HCT116 (cell line): Measurements from ENCODE around the gene ASCC1. TPM values are rescaled to one million over a fixed set of nuclear protein-coding genes. Genes with fewer than 3 reads are reported as not detected.

ENCODE experiments used
- ATAC-seq: fragments of 200-7000 bp; cut with Tn5 transposase; 2 replicates; pipeline ENCODE4 v1.9.1; 2020; ENCODE audit warnings: mild to moderate bottlenecking, moderate library complexity
- BruUV-seq: library from RNA; stranded (reverse); fragments of 400-500 nt; replicated peaks from 2 replicates; lab custom pipeline; 2021; lab: Mats Ljungman, UMichigan
- CTCF ChIA-PET: fragments of 300-600 bp; sonication (Branson Sonifier 250); formaldehyde crosslinking; loops from one replicate; lab custom pipeline; 2021; ENCODE audit warnings: antibody characterized with exemption; lab: Charles Lee
- POLR2A ChIA-PET: fragments of 300-600, 350-600 bp; sonication (Branson Sonifier 250); formaldehyde crosslinking; loops from one replicate; lab custom pipeline; 2021; ENCODE audit warnings: antibody characterized with exemption; lab: Charles Lee
- RAD21 ChIA-PET, 2 experiments: fragments of 300-600 bp; sonication (Branson Sonifier 250); formaldehyde crosslinking; loops; one replicate each; lab custom pipeline; 2023; ENCODE audit warnings: low total read pairs in 2 of 2; ENCODE audit not compliant: uncharacterized antibody in 2 of 2, unreplicated experiment in 2 of 2, low non-redundant PET in 1 of 2; lab: Charles Lee
- DNase-seq: peaks from one replicate; pipeline ENCODE4 v3.0.0-alpha.2; 2010; ENCODE audit warnings: low read depth, low spot score
- H2AFZ ChIP-seq: fragments of 200-600 bp; shearing (Covaris generic), sonication (generic); 2 replicates; pipeline ENCODE4 v1.6.1; 2017; ENCODE audit warnings: low read depth, mixed run types, mixed read lengths, antibody characterized with exemption, low read length; ENCODE audit not compliant: poor library complexity, severe bottlenecking
- H3K27ac ChIP-seq: 2 replicates; pipeline ENCODE4 v1.5.1; 2012; ENCODE audit warnings: low read depth, low read length
- H3K27me3 ChIP-seq: fragments of 200-600 bp; sonication (generic); 2 replicates; pipeline ENCODE4 v1.6.1; 2016; ENCODE audit warnings: mixed run types, low read length, mixed read lengths; ENCODE audit not compliant: insufficient read depth
- H3K36me3 ChIP-seq, 2 experiments: fragments of 200-500 bp in 1 of 2; fragments of 200-600 bp in 1 of 2; sonication (Bioruptor generic) in 1 of 2; sonication (generic) in 1 of 2; 2 replicates each; pipeline versions ENCODE4 v1.5.1 to v1.6.1; 2014 to 2016; ENCODE audit warnings: low read length in 2 of 2, inconsistent platforms in 1 of 2, mixed read lengths in 1 of 2, mixed run types in 1 of 2; ENCODE audit not compliant: insufficient read depth in 2 of 2, control insufficient read depth in 1 of 2
- H3K4me1 ChIP-seq, 2 experiments: fragments of 200-600 bp in 1 of 2; sonication (generic) in 1 of 2; 2 replicates each; pipeline versions ENCODE4 v1.5.1 to v1.6.1; 2012 to 2017; ENCODE audit warnings: low read length in 2 of 2, inconsistent platforms in 1 of 2, mild to moderate bottlenecking in 1 of 2, mixed read lengths in 1 of 2, mixed run types in 1 of 2, moderate library complexity in 1 of 2; ENCODE audit not compliant: insufficient read depth in 2 of 2, control insufficient read depth in 1 of 2
- H3K4me2 ChIP-seq: fragments of 200-600 bp; sonication (generic); 2 replicates; pipeline ENCODE4 v1.6.1; 2017; ENCODE audit warnings: mixed run types, low read length, mixed read lengths
- H3K4me3 ChIP-seq, 2 experiments: fragments of 200-600 bp in 1 of 2; sonication (generic) in 1 of 2; replicated peaks in 1 of 2; 2 replicates each; pipeline ENCODE4 v1.5.1; 2011 to 2016; ENCODE audit warnings: low read length in 2 of 2, control low read depth in 1 of 2, low read depth in 1 of 2, mild to moderate bottlenecking in 1 of 2, mixed read lengths in 1 of 2, mixed run types in 1 of 2
- H3K79me2 ChIP-seq: fragments of 200-600 bp; sonication (generic); 2 replicates; pipeline ENCODE4 v1.6.1; 2017; ENCODE audit warnings: mild to moderate bottlenecking, mixed run types, low read length, moderate library complexity, mixed read lengths; ENCODE audit not compliant: insufficient read depth
- H3K9ac ChIP-seq: fragments of 200-600 bp; sonication (generic); 2 replicates; pipeline ENCODE4 v1.6.1; 2016; ENCODE audit warnings: low read length, mixed read lengths
- H3K9me2 ChIP-seq: fragments of 200-600 bp; sonication (generic), shearing (Covaris generic); 2 replicates; pipeline ENCODE4 v1.6.1; 2017; ENCODE audit warnings: mixed run types, mild to moderate bottlenecking, moderate library complexity; ENCODE audit not compliant: insufficient read depth
- H3K9me3 ChIP-seq, 2 experiments: fragments of 200-500 bp in 1 of 2; fragments of 200-600 bp in 1 of 2; sonication (Bioruptor generic) in 1 of 2; sonication (generic) in 1 of 2; 2 replicates each; pipeline ENCODE4 v1.6.1; 2014 to 2017; ENCODE audit warnings: low read length in 2 of 2, mixed read lengths in 2 of 2, inconsistent platforms in 1 of 2, low read depth in 1 of 2, mild to moderate bottlenecking in 1 of 2, mixed run types in 1 of 2, moderate library complexity in 1 of 2; ENCODE audit not compliant: control insufficient read depth in 1 of 2, insufficient read depth in 1 of 2
- H4K20me1 ChIP-seq: fragments of 200-600 bp; sonication (generic), shearing (Covaris generic); 2 replicates; pipeline ENCODE4 v1.6.1; 2017; ENCODE audit warnings: mixed run types, mild to moderate bottlenecking, moderate library complexity; ENCODE audit not compliant: insufficient read depth
- CTCF ChIP-seq, 3 experiments: fragments of 200-600 bp in 1 of 3; sonication (generic) in 1 of 3; IDR thresholded peaks in 2 of 3; conservative IDR thresholded peaks in 1 of 3; 2 replicates each; pipeline ENCODE4 v1.5.1; 2012 to 2017; ENCODE audit warnings: low read depth in 2 of 3, low read length in 2 of 3, antibody characterized with exemption in 1 of 3, borderline replicate concordance in 1 of 3, control low read depth in 1 of 3, mild to moderate bottlenecking in 1 of 3, mixed read lengths in 1 of 3, mixed run types in 1 of 3, moderate library complexity in 1 of 3; ENCODE audit not compliant: insufficient read depth in 1 of 3
- EGR1 ChIP-seq: IDR thresholded peaks from 2 replicates; pipeline ENCODE4 v1.6.1; 2012; ENCODE audit warnings: low read depth
- EZH2 ChIP-seq: fragments of 200-600 bp; sonication (generic); IDR thresholded peaks from 2 replicates; pipeline ENCODE4 v1.6.1; 2017; ENCODE audit warnings: antibody characterized with exemption, mixed run types
- EZH2phosphoT487 ChIP-seq: fragments of 200-600 bp; IDR thresholded peaks from 2 replicates; pipeline ENCODE4 v1.6.1; 2018; ENCODE audit warnings: antibody characterized with exemption, borderline replicate concordance
- SIN3A ChIP-seq: IDR thresholded peaks from 2 replicates; pipeline ENCODE4 v1.6.1; 2012; ENCODE audit warnings: low read depth
- SP1 ChIP-seq: IDR thresholded peaks from 2 replicates; pipeline ENCODE4 v1.6.1; 2012; ENCODE audit warnings: low read depth
- ZFX ChIP-seq: fragments of 450-650 bp; IDR thresholded peaks from 2 replicates; pipeline ENCODE4 v1.6.1; 2017
- intact Hi-C: fragments of 100-400 bp; cut with micrococcal nuclease; formaldehyde crosslinking; loops from 2 replicates; pipeline ENCODE4 v1.10.0; 2022
- total RNA-seq: library from RNA; stranded (reverse); gene quantifications from one replicate; pipeline ENCODE4 v1.2.1, GENCODE V29; 2021; ENCODE audit not compliant: unreplicated experiment

The ASCC1 gene
- total RNA-seq, 1 experiment from 2014 or later, result 34.5 TPM

- Histone ChIP-seq H3K27me3 (no peaks in the 10 kb centered on the region), H3K9me2 (no peaks in the 10 kb centered on the region), H4K20me1 (no peaks in the 10 kb centered on the region), H3K4me1 (peaks cover 51 to 80% of the 10 kb centered on the region in 2 experiments), H2AFZ (no peak overlapping the region), H3K36me3 (no peaks in the 10 kb centered on the region), H3K4me3 (no peak overlapping the region), H3K27ac (peak overlapping the region; percentile 86), H3K9ac (peak overlapping the region; percentile 66), H3K79me2 (no peaks in the 10 kb centered on the region), H3K4me2 (peak overlapping the region; percentile 96), H3K9me3 (no peaks in the 10 kb centered on the region)
- ChIA-PET RAD21 (no interaction called here), POLR2A (interaction anchor here (0.6 to 9.2 kb wide), 7 partner anchors 10 to 1803 kb away, joined by 3 to 166 read pairs (median 4); partner anchors contain the start of gene DDIT4), CTCF (interaction anchor here (1.7 to 2.0 kb wide), 2 partner anchors 14 to 16 kb away, joined by 5 to 10 read pairs; partner anchors contain the start of gene DDIT4)
- DNase-seq, result no peak
- BruUV-seq, result TSS peak; percentile 79
- no peak for ATAC-seq
- peak; percentile 30; the same call in 1 of the 2 replicates for TF ChIP-seq ZFX
- no peak for TF ChIP-seq EZH2phosphoT487
- TF ChIP-seq SIN3A, result no peak
- TF ChIP-seq EZH2, result no peak
- TF ChIP-seq EGR1, result no peak
- intact Hi-C loops, result no loop called here
These were observed 43.6 kb upstream of the ASCC1 start for GRCh38 chr10:72259491-72260238.

GRCh38 chr10:72258617-72259016 is 42.5 kb upstream of the ASCC1 start:
- H3K4me2 ChIP-seq, result no peak overlapping the region

More at GRCh38 chr10:72258617-72259016, 42.5 kb upstream of the ASCC1 start:
- Histone ChIP-seq H3K27ac (no peak overlapping the region; the same call in 1 of the 2 replicates), H3K36me3 (no peaks in the 10 kb centered on the region), H4K20me1 (no peaks in the 10 kb centered on the region), H3K9me2 (no peaks in the 10 kb centered on the region), H3K27me3 (no peaks in the 10 kb centered on the region), H3K9ac (no peak overlapping the region), H3K4me1 (peaks cover 47 to 75% of the 10 kb centered on the region in 2 experiments), H2AFZ (no peak overlapping the region), H3K9me3 (no peaks in the 10 kb centered on the region), H3K4me3 (no peak overlapping the region), H3K79me2 (no peaks in the 10 kb centered on the region)
- CTCF ChIA-PET, result interaction anchor here (2.0 kb wide), 1 partner anchor 17 kb away, joined by 5 read pairs; no protein-coding TSS in a partner anchor
- intact Hi-C loops, result no loop called here
- no peak for TF ChIP-seq SP1
- 0 out of 6 replicates have a peak, but pooled peaks of 2 of the 3 experiments have one; percentile 16 to 20 for TF ChIP-seq CTCF (IDR thresholded peaks at IDR 0.05 in 2 of 3, conservative IDR thresholded peaks at IDR 0.05 in 1 of 3; ENCODE audit: borderline replicate concordance in 1 of 3, insufficient read depth in 1 of 3, low read depth in 2 of 3, low read length in 2 of 3)
- RAD21 ChIA-PET, result no interaction called here
- POLR2A ChIA-PET, result interaction anchor here (1.0 to 9.2 kb wide), 5 partner anchors 11 to 68 kb away, joined by 3 to 166 read pairs (median 4); partner anchors contain the start of gene DDIT4
- no peak for ATAC-seq
- no TSS peak for BruUV-seq
- no peak for DNase-seq
